Mesenteric fat pad (tissue), 1 donor: ENCODE measurements around the gene CCDC150. TPM values are rescaled to one million over a fixed set of nuclear protein-coding genes. Genes with fewer than 3 reads are reported as not detected.

Experiments used
- DNase-seq: peaks from one replicate; pipeline ENCODE4 v3.0.0-alpha.2; 2020; ENCODE audit warnings: low spot score
- total RNA-seq: library from RNA; stranded (reverse); fragmentation: NEBNext Ultra II Directional; extraction: Animal tissue kit (Norgen Biotek cat#: 25700); gene quantifications from one replicate; pipeline ENCODE4 v1.2.1, GENCODE V29; 2021
- donor health status: DM: yes; HTN: yes; CAD: no.

The CCDC150 gene
- total RNA-seq, 1 donor from 2014 or later = 1.3 TPM

- no peak for DNase-seq
Measured at GRCh38 chr2:196767101-196767500, 127.6 kb downstream of the CCDC150 start.

Other genes with a start within 250 kb of the CCDC150 start
- 23.4 TPM for gene HECW2, start 46.2 kb upstream of the CCDC150 start, total RNA-seq
- gene GTF3C3, start 160.0 kb downstream of the CCDC150 start, total RNA-seq = 20.1 TPM
- 0.26 TPM for gene C2orf66, start 169.6 kb downstream of the CCDC150 start, total RNA-seq